IPS-11a (cell line): ENCODE data around the gene SLC16A14.

Experiments used
- H3K4me3 ChIP-seq: one replicate; pipeline ENCODE4 v1.5.1; 2013; ENCODE audit warnings: low read depth, low read length, control low read depth

The SLC16A14 gene

GRCh38 chr2:230043025-230043424 is 25.7 kb downstream of the SLC16A14 start:
- no peak overlapping the region for H3K4me3 ChIP-seq

GRCh38 chr2:230042195-230042594 is 26.5 kb downstream of the SLC16A14 start:
- no peak overlapping the region for H3K4me3 ChIP-seq

- H3K4me3 ChIP-seq, result no peak overlapping the region
Measured at GRCh38 chr2:230023313-230023712, 45.4 kb downstream of the SLC16A14 start.

GRCh38 chr2:230019742-230020141 is 49.0 kb downstream of the SLC16A14 start:
- no peak overlapping the region for H3K4me3 ChIP-seq

GRCh38 chr2:230018153-230018552 is 50.6 kb downstream of the SLC16A14 start:
- no peak overlapping the region for H3K4me3 ChIP-seq

- no peak overlapping the region for H3K4me3 ChIP-seq
Measured at GRCh38 chr2:230016844-230017243, 51.9 kb downstream of the SLC16A14 start.

GRCh38 chr2:230012267-230012884 is 56.3 kb downstream of the SLC16A14 start:
- H3K4me3 ChIP-seq, result no peak overlapping the region

GRCh38 chr2:230011617-230012016 is 57.1 kb downstream of the SLC16A14 start:
- H3K4me3 ChIP-seq, result no peak overlapping the region

GRCh38 chr2:230010501-230010900 is 58.2 kb downstream of the SLC16A14 start:
- no peak overlapping the region for H3K4me3 ChIP-seq

GRCh38 chr2:230008708-230009066 is 60.0 kb downstream of the SLC16A14 start:
- H3K4me3 ChIP-seq, result no peak overlapping the region

- H3K4me3 ChIP-seq, result no peak overlapping the region
Measured at GRCh38 chr2:230007931-230008707, 60.6 kb downstream of the SLC16A14 start.

- H3K4me3 ChIP-seq, result no peak overlapping the region
Measured at GRCh38 chr2:230000118-230000841, 68.4 kb downstream of the SLC16A14 start.

GRCh38 chr2:229997565-229997964 is 71.2 kb downstream of the SLC16A14 start:
- no peak overlapping the region for H3K4me3 ChIP-seq

GRCh38 chr2:229996320-229996719 is 72.4 kb downstream of the SLC16A14 start:
- H3K4me3 ChIP-seq, result no peak overlapping the region

- no peak overlapping the region for H3K4me3 ChIP-seq
Measured at GRCh38 chr2:229993236-229993635, 75.5 kb downstream of the SLC16A14 start.
